ENCODE data around the gene SUSD6.

DNA sequence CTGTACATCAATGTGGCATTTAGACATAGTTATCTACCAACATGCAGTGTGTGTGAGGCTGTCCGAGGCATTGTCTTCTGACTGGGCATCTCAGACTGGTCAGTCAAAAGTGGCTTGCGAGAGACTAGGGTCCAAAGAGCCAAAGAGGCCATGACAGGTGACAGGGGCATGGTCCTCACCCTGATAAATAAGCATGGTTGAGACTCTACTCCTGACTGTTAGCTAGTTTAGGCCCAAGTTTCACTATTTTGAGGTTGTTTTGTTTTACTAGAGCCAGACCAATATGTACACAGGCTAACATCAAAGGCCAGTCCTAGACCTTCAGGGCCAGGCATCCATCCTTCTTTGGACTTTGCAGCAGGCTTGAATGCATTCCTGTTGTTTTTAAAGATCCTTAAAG lies 78.6 kb downstream of the SUSD6 start:
- TF ChIP-seq POLR2AphosphoS5 (IDR thresholded peaks at IDR 0.05; ENCODE audit: low read depth, low read length): no peak
- TF ChIP-seq POLR2A (IDR thresholded peaks at IDR 0.05; ENCODE audit: low read depth, low read length): no peak
